Fibroblast of lung (primary cell): ENCODE results near the gene IGSF11.

Source experiments
- EZH2 ChIP-seq: IDR thresholded peaks from 2 replicates; pipeline ENCODE4 v1.5.1; 2012; ENCODE audit warnings: low read length, control low read depth, mild to moderate bottlenecking; ENCODE audit errors: missing control alignments
- TF ChIP-seq, protein P1 (sequence below), 2 donors: IDR thresholded peaks in 1 of 2; conservative IDR thresholded peaks in 1 of 2; 1 replicate in 1 of 2; 2 replicates in 1 of 2; pipeline ENCODE4 v1.5.1; 2011 to 2012; ENCODE audit warnings: low read length in 2 of 2, control low read depth in 1 of 2, inconsistent platforms in 1 of 2, low read depth in 1 of 2, mild to moderate bottlenecking in 1 of 2

DNA sequence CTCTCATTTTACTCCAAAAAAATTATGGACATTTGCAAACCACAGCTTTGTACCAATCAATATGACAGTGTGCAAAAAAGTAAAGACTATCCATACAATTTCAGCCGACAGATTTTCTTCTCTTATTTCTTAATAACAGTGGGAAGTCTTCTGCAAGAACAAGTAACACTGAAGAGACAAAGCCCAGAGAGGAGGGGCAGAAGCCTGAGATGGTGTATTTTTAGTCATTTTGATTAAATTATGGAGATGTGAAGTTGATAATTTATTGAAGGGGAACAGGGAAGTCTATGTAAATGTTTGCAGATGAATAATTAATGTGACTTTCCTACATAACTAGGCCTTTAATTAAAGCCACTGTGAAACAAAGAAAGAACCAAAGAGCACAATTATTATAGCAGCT is 45.7 kb upstream of the IGSF11 start:
- TF ChIP-seq, protein P1, sequence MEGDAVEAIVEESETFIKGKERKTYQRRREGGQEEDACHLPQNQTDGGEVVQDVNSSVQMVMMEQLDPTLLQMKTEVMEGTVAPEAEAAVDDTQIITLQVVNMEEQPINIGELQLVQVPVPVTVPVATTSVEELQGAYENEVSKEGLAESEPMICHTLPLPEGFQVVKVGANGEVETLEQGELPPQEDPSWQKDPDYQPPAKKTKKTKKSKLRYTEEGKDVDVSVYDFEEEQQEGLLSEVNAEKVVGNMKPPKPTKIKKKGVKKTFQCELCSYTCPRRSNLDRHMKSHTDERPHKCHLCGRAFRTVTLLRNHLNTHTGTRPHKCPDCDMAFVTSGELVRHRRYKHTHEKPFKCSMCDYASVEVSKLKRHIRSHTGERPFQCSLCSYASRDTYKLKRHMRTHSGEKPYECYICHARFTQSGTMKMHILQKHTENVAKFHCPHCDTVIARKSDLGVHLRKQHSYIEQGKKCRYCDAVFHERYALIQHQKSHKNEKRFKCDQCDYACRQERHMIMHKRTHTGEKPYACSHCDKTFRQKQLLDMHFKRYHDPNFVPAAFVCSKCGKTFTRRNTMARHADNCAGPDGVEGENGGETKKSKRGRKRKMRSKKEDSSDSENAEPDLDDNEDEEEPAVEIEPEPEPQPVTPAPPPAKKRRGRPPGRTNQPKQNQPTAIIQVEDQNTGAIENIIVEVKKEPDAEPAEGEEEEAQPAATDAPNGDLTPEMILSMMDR (conservative IDR thresholded peaks at IDR 0.05 in 1 of 2, IDR thresholded peaks at IDR 0.05 in 1 of 2; ENCODE audit: low read depth in 1 of 2, low read length in 2 of 2), result no peak
- TF ChIP-seq EZH2, result no peak
